ENCODE measurements around the gene RASGRF2. TPM values are rescaled to one million over a fixed set of nuclear protein-coding genes. Genes with fewer than 3 reads are reported as not detected.
A peak's percentile ranks its signal among the peaks of the same experiment; 100 is the strongest.

RASGRF2 gene
- total and polyA plus RNA-seq, 9 of the 15 experiments (the other 6 are each of a cell fraction or from before 2014, with no cell fraction given): 0.01 to 0.22 (median 0.08) TPM; not detected in 2

GRCh38 chr5:81078930-81079329 lies 118.8 kb downstream of the RASGRF2 start:
- ChIA-PET POLR2A (no interaction called here), CTCF (ENCODE audit: low intra/inter-chr PET ratio) (no interaction called here)
- Histone ChIP-seq H3K9me1 (ENCODE audit: control insufficient read depth, insufficient read depth, low read length) (no peaks in the 10 kb centered on the region), H3K79me2 (ENCODE audit: control insufficient read depth, insufficient read depth, low read length) (no peaks in the 10 kb centered on the region), H3K27ac (ENCODE audit: extremely low read depth, low read depth, low read length) (no peak overlapping the region), H3K27me3 (ENCODE audit: control insufficient read depth in 2 of 2, insufficient read depth in 2 of 2, low read length in 2 of 2) (peaks cover 5 to 12% of the 10 kb centered on the region in 2 experiments; a peak in 4 of 5 replicates), H4K20me1 (replicated peaks; ENCODE audit: control insufficient read depth, insufficient read depth, low read length) (no peaks in the 10 kb centered on the region), H3K36me3 (ENCODE audit: control insufficient read depth, insufficient read depth, low read length) (no peaks in the 10 kb centered on the region), H3K4me2 (ENCODE audit: insufficient read depth, low read length) (no peak overlapping the region), H2AFZ (ENCODE audit: low read depth, low read length) (no peak overlapping the region), H3K4me3 (no peak overlapping the region), H3K9me3 (replicated peaks; ENCODE audit: control insufficient read depth, insufficient read depth, low read depth, low read length) (no peaks in the 10 kb centered on the region), H3K4me1 (replicated peaks in 1 of 2; ENCODE audit: control insufficient read depth in 2 of 2, insufficient read depth in 2 of 2, low read length in 2 of 2) (no peaks in the 10 kb centered on the region), H3K9ac (ENCODE audit: insufficient read depth in 1 of 2, low read depth in 2 of 2, low read length in 2 of 2) (no peak overlapping the region)
- FAIRE-seq: no peak
- ATAC-seq: no peak
- in situ Hi-C loops (cut with MboI): no loop called here
- no peak for TF ChIP-seq SNIP1 (IDR thresholded peaks at IDR 0.05; ENCODE audit: low read depth)
- TF ChIP-seq HCFC1 (IDR thresholded peaks at IDR 0.05; ENCODE audit: low read depth, low read length): peak; percentile 53
- TF ChIP-seq, protein P1, sequence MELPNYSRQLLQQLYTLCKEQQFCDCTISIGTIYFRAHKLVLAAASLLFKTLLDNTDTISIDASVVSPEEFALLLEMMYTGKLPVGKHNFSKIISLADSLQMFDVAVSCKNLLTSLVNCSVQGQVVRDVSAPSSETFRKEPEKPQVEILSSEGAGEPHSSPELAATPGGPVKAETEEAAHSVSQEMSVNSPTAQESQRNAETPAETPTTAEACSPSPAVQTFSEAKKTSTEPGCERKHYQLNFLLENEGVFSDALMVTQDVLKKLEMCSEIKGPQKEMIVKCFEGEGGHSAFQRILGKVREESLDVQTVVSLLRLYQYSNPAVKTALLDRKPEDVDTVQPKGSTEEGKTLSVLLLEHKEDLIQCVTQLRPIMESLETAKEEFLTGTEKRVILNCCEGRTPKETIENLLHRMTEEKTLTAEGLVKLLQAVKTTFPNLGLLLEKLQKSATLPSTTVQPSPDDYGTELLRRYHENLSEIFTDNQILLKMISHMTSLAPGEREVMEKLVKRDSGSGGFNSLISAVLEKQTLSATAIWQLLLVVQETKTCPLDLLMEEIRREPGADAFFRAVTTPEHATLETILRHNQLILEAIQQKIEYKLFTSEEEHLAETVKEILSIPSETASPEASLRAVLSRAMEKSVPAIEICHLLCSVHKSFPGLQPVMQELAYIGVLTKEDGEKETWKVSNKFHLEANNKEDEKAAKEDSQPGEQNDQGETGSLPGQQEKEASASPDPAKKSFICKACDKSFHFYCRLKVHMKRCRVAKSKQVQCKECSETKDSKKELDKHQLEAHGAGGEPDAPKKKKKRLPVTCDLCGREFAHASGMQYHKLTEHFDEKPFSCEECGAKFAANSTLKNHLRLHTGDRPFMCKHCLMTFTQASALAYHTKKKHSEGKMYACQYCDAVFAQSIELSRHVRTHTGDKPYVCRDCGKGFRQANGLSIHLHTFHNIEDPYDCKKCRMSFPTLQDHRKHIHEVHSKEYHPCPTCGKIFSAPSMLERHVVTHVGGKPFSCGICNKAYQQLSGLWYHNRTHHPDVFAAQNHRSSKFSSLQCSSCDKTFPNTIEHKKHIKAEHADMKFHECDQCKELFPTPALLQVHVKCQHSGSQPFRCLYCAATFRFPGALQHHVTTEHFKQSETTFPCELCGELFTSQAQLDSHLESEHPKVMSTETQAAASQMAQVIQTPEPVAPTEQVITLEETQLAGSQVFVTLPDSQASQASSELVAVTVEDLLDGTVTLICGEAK (IDR thresholded peaks at IDR 0.05): 0 out of 2 replicates have a peak, but pooled peaks have one; percentile 24
- TF ChIP-seq, protein P1 (CRISPR knock-in tag; IDR thresholded peaks at IDR 0.05): no peak
- TF ChIP-seq GABPA (tag; conservative IDR thresholded peaks at IDR 0.05; ENCODE audit: low read depth): 0 out of 2 replicates have a peak, but pooled peaks have one; percentile 20
- TF ChIP-seq ELF1 (tag; IDR thresholded peaks at IDR 0.05): peak; percentile 41; the same call in 1 of the 2 replicates
- TF ChIP-seq KAT8 (IDR thresholded peaks at IDR 0.05; ENCODE audit: low read depth): no peak
- TF ChIP-seq NR2C1 (IDR thresholded peaks at IDR 0.05): peak; percentile 32; the same call in 1 of the 2 replicates
- peak; percentile 67; the same call in 1 of the 2 replicates for TF ChIP-seq NR2C1 (tag; IDR thresholded peaks at IDR 0.05)
- TF ChIP-seq NR2C2 (CRISPR knock-in tag; IDR thresholded peaks at IDR 0.05): no peak
- TF ChIP-seq NR2C2 (tag; IDR thresholded peaks at IDR 0.05): peak; percentile 65
- no TSS peak for BruUV-seq (replicated peaks)
- DNase-seq (ENCODE audit: extremely low read depth in 1 of 4, low spot score in 3 of 4): no peak
- intact Hi-C loops (cut with micrococcal nuclease): no loop called here
- WGBS (ENCODE audit: insufficient coverage, low coverage, missing lambda C conversion rate): 5% methylated on average over 2 of the region's 2 CpGs

Data from K562 (cell line).